Measurements from ENCODE around the gene CHRND. TPM values are rescaled to one million over a fixed set of nuclear protein-coding genes. Genes with fewer than 3 reads are reported as not detected.

CHRND gene
- total and polyA plus RNA-seq, 2 of the 8 experiments (the other 6 are each of a cell fraction or from before 2014, with no cell fraction given), result 0.24 TPM; not detected in 1

- Histone ChIP-seq H4K5ac (ENCODE audit: insufficient read length, low read depth, low read length) (no peak overlapping the region), H3K79me1 (ENCODE audit: low read depth, low read length) (no peaks in the 10 kb centered on the region), H2BK20ac (ENCODE audit: low read length) (no peak overlapping the region), H3K23ac (ENCODE audit: insufficient read length) (no peak overlapping the region), H2BK15ac (ENCODE audit: low read length) (no peak overlapping the region), H3K9ac (replicated peaks in 1 of 4; ENCODE audit: extremely low read depth in 1 of 4, low read depth in 3 of 4, low read length in 3 of 4) (no peak overlapping the region), H3K36me3 (ENCODE audit: control insufficient read depth in 2 of 4, insufficient read depth in 4 of 4, low read length in 3 of 4) (no peaks in the 10 kb centered on the region), H4K20me1 (replicated peaks in 1 of 2; ENCODE audit: control insufficient read depth in 1 of 2, insufficient read depth in 2 of 2, low read length in 2 of 2) (no peaks in the 10 kb centered on the region), H3K56ac (replicated peaks; ENCODE audit: insufficient read length, low read depth, low read length) (no peak overlapping the region), H3K4me1 (replicated peaks in 1 of 4; ENCODE audit: control insufficient read depth in 3 of 4, insufficient read depth in 4 of 4, low read length in 3 of 4) (peaks cover 0 to 20% (median 12%) of the 10 kb centered on the region in 4 experiments; a peak in 6 of 7 replicates), H2AK5ac (ENCODE audit: low read depth, low read length) (no peak overlapping the region), H3K9me3 (ENCODE audit: insufficient read depth in 2 of 2, low read depth in 1 of 2, low read length in 1 of 2) (0 out of 4 replicates have a peak, but pooled peaks cover 0 to 5% of the 10 kb centered on the region in 2 experiments), H3K18ac (ENCODE audit: extremely low read depth, low read length) (no peak overlapping the region), H4K91ac (replicated peaks; ENCODE audit: insufficient read length, low read length) (no peak overlapping the region), H2BK5ac (ENCODE audit: low read depth, low read length) (no peak overlapping the region), H3K27me3 (replicated peaks in 1 of 4; ENCODE audit: control insufficient read depth in 3 of 4, extremely low read depth in 1 of 4, insufficient read depth in 3 of 4, low read length in 3 of 4) (no peaks in the 10 kb centered on the region), H3K4me3 (ENCODE audit: extremely low read depth in 1 of 4, insufficient read depth in 2 of 4, low read depth in 3 of 4, low read length in 4 of 4) (no peak overlapping the region), H2BK120ac (replicated peaks; ENCODE audit: low read depth, low read length) (no peak overlapping the region), H2AFZ (ENCODE audit: low read length) (no peak overlapping the region), H3K23me2 (ENCODE audit: low read depth, low read length) (0 out of 2 replicates have a peak, but pooled peaks cover 1% of the 10 kb centered on the region), H3K4me2 (ENCODE audit: insufficient read depth in 1 of 2, low read depth in 2 of 2, low read length in 2 of 2) (no peak overlapping the region), H2BK12ac (ENCODE audit: low read depth, low read length) (peak overlapping the region; percentile 39; the same call in 1 of the 2 replicates), H3K27ac (ENCODE audit: low read depth, low read length) (no peak overlapping the region), H4K8ac (ENCODE audit: extremely low read depth, insufficient read depth, low read length) (no peak overlapping the region), H3K14ac (ENCODE audit: insufficient read length) (no peak overlapping the region), H3K79me2 (ENCODE audit: control insufficient read depth in 1 of 2, insufficient read depth in 2 of 2, low read length in 2 of 2) (no peaks in the 10 kb centered on the region), H3K4ac (replicated peaks; ENCODE audit: insufficient read length, low read depth, low read length) (no peak overlapping the region)
- FAIRE-seq, result no peak
- POLR2A ChIA-PET (ENCODE audit: partially characterized antibody), result interaction anchor here (1.1 to 2.4 kb wide), 4 partner anchors 9 to 17 kb away, joined by 3 to 12 read pairs (median 4); partner anchors contain the start of gene CHRND
- DNase-seq (ENCODE audit: low read depth in 1 of 2, low spot score in 2 of 2), result no peak
- CTCF ChIA-PET (ENCODE audit: partially characterized antibody), result interaction anchor here (1.7 to 5.5 kb wide), 3 partner anchors 9 to 13 kb away, joined by 5 to 29 read pairs (median 23); partner anchors contain the start of genes CHRND and PRSS56
- WGBS, 2 experiments (ENCODE audit: extremely low coverage in 1 of 2, insufficient coverage in 1 of 2, insufficient read length in 1 of 2, insufficient replicate concordance in 2 of 2, low coverage in 1 of 2, low lambda C conversion rate in 2 of 2, missing lambda C conversion rate in 1 of 2), result 90% methylated on average over 14 of the region's 14 CpGs; no CpG with 5 or more reads in 1 of the 2 experiments
- TF ChIP-seq MAFK (IDR thresholded peaks at IDR 0.05; ENCODE audit: low read depth, low read length) (no peak), SIX5 (IDR thresholded peaks at IDR 0.05; ENCODE audit: low read depth, low read length) (no peak), KDM4A (IDR thresholded peaks at IDR 0.05; ENCODE audit: low read depth, low read length, severe bottlenecking) (no peak), EP300 (IDR thresholded peaks at IDR 0.05; ENCODE audit: borderline replicate concordance in 1 of 2, low read depth in 2 of 2, low read length in 2 of 2) (no peak), CEBPB (IDR thresholded peaks at IDR 0.05; ENCODE audit: low read depth, low read length) (no peak), E2F6 (IDR thresholded peaks at IDR 0.05) (no peak)
Measured at GRCh38 chr2:232534940-232535651, 9.1 kb downstream of the CHRND start.
